K562 (cell line): ENCODE results near the gene CCP110. TPM values are rescaled to one million over a fixed set of nuclear protein-coding genes. Genes with fewer than 3 reads are reported as not detected.

Experiments
- CSDE1 ChIP-seq, 2 experiments: fragments of 450-650 bp; IDR thresholded peaks; 2 replicates each; pipeline ENCODE4 v1.6.1; 2016; ENCODE audit warnings: mild to moderate bottlenecking in 1 of 2
- CTBP1 ChIP-seq: fragments of 450-650 bp; IDR thresholded peaks from 2 replicates; pipeline ENCODE4 v1.6.1; 2016; ENCODE audit warnings: borderline replicate concordance
- DPF2 ChIP-seq: fragments of 450-650 bp; IDR thresholded peaks from 2 replicates; pipeline ENCODE4 v1.6.1; 2016
- ESRRA ChIP-seq: fragments of 450-650 bp; IDR thresholded peaks from 2 replicates; pipeline ENCODE4 v1.6.1; 2014; ENCODE audit warnings: low read depth, mild to moderate bottlenecking, moderate library complexity, borderline replicate concordance
- HMGN3 ChIP-seq: IDR thresholded peaks from 2 replicates; pipeline ENCODE4 v1.6.1; 2011; ENCODE audit warnings: borderline replicate concordance, low read depth, mild to moderate bottlenecking, mixed read lengths, low read length; ENCODE audit not compliant: insufficient read length; ENCODE audit errors: extremely low read depth
- KDM5B ChIP-seq: fragments of 200-600 bp; sonication (generic); IDR thresholded peaks from 2 replicates; pipeline ENCODE4 v1.6.1; 2012; ENCODE audit warnings: low read depth, mild to moderate bottlenecking, moderate library complexity, low read length, control low read depth, inconsistent platforms; ENCODE audit not compliant: insufficient replicate concordance
- MAZ ChIP-seq, 2 experiments: fragments of 450-650 bp in 1 of 2; sonication (generic) in 1 of 2; formaldehyde crosslinking; IDR thresholded peaks in 1 of 2; conservative IDR thresholded peaks in 1 of 2; 2 replicates each; pipeline versions ENCODE4 v1.4.0 to v1.5.0; 2020; ENCODE audit warnings: mild to moderate bottlenecking in 1 of 2, missing genetic modification reagents in 1 of 2
- MYC ChIP-seq, 2 experiments: fragments of 250-450 bp in 1 of 2; sonication (Bioruptor Pico) in 1 of 2; IDR thresholded peaks; 2 replicates each; pipeline versions ENCODE4 v1.5.1 to v1.6.1; 2012 to 2021; ENCODE audit warnings: low read depth in 2 of 2, borderline replicate concordance in 1 of 2, improper control_type of control experiment in 1 of 2, low read length in 1 of 2, mild to moderate bottlenecking in 1 of 2, moderate library complexity in 1 of 2
- MYNN ChIP-seq, 2 experiments: sonication (generic); formaldehyde crosslinking in 1 of 2; IDR thresholded peaks; 2 replicates each; pipeline versions ENCODE4 v1.5.0 to v1.6.1; 2016 to 2020; ENCODE audit warnings: antibody characterized with exemption in 1 of 2, missing genetic modification reagents in 1 of 2
- POLR2G ChIP-seq: fragments of 200-400 bp; formaldehyde crosslinking; IDR thresholded peaks from 2 replicates; pipeline ENCODE4 v1.6.1; 2017; ENCODE audit warnings: low read depth, mild to moderate bottlenecking, antibody characterized with exemption, low read length, moderate library complexity
- POLR2H ChIP-seq: IDR thresholded peaks from 2 replicates; pipeline ENCODE4 v1.6.1; 2016; ENCODE audit warnings: missing genetic modification characterization, low read depth, mild to moderate bottlenecking, control low read depth, missing compliant biosample characterization, moderate library complexity
- PRPF4 ChIP-seq: fragments of 200-400 bp; formaldehyde crosslinking; IDR thresholded peaks from one replicate; pipeline ENCODE4 v1.6.1; 2017; ENCODE audit warnings: low read length, low read depth, mild to moderate bottlenecking; ENCODE audit not compliant: insufficient read depth, poor library complexity, severe bottlenecking
- SMAD1 ChIP-seq: fragments of 150-350 bp; IDR thresholded peaks from 2 replicates; pipeline ENCODE4 v1.6.1; 2014; ENCODE audit warnings: low read length, low read depth; ENCODE audit not compliant: partially characterized antibody
- TARDBP ChIP-seq: fragments of 450-650 bp; IDR thresholded peaks from 2 replicates; pipeline ENCODE4 v1.6.1; 2016
- ZC3H11A ChIP-seq: IDR thresholded peaks from 2 replicates; pipeline ENCODE4 v1.6.1; 2012; ENCODE audit warnings: low read depth, low read length, improper control_type of control experiment
- ZEB2 ChIP-seq: fragments of 450-650 bp; IDR thresholded peaks from 2 replicates; pipeline ENCODE4 v1.6.1; 2016
- ZNF217 ChIP-seq: sonication (generic); formaldehyde crosslinking; IDR thresholded peaks from 2 replicates; pipeline ENCODE4 v1.8.0; 2022; ENCODE audit warnings: mild to moderate bottlenecking, missing genetic modification reagents
- ZNF589 ChIP-seq: fragments of 200-800 bp; sonication (Bioruptor generic); IDR thresholded peaks from 2 replicates; pipeline ENCODE4 v1.6.1; 2016; ENCODE audit warnings: low read depth, missing genetic modification characterization, missing compliant biosample characterization
- polyA plus RNA-seq, 8 experiments: library from polyadenylated mRNA; depleted of rRNA in 4 of 8; stranded (reverse) in 5 of 8; unstranded in 3 of 8; fragments of >200 nt; fragmentation: Nextera tagmentation in 2 of 8; fragmentation: Illumina TruSeq in 1 of 8; extraction: Ambion mirVana in 2 of 8; extraction: Trizol in 1 of 8; gene quantifications; 2 replicates each; pipeline versions ENCODE4 v1.2.1 to v1.2.3, GENCODE V29; 2011 to 2014; ENCODE audit warnings: inconsistent platforms in 1 of 8, missing spikeins in 1 of 8
- total RNA-seq, 7 experiments: library from RNA; depleted of rRNA in 6 of 7; stranded (reverse); fragments of >200 nt in 6 of 7; fragmentation: Illumina TruSeq in 2 of 7; extraction: Trizol in 2 of 7; gene quantifications; 2 replicates each; pipeline versions ENCODE4 v1.2.1 to v1.2.3, GENCODE V29; 2011 to 2021; ENCODE audit warnings: low replicate concordance in 1 of 7
- TF ChIP-seq, protein P1 (sequence below): conservative IDR thresholded peaks from 2 replicates; pipeline ENCODE4 v1.6.1; 2011; ENCODE audit warnings: low read depth, mild to moderate bottlenecking, low read length; ENCODE audit not compliant: control insufficient read depth
- TF ChIP-seq, protein P2 (sequence below), 3 experiments: fragments of 200-800 bp in 1 of 3; fragments of 250-450 bp in 1 of 3; fragments of 450-650 bp in 1 of 3; sonication (Bioruptor Pico) in 1 of 3; sonication (Bioruptor generic) in 1 of 3; formaldehyde crosslinking in 1 of 3; IDR thresholded peaks; 2 replicates each; pipeline versions ENCODE4 v1.6.1 to v1.8.0; 2016 to 2022; ENCODE audit warnings: mild to moderate bottlenecking in 2 of 3, missing genetic modification characterization in 2 of 3, missing compliant biosample characterization in 1 of 3, moderate library complexity in 1 of 3

The CCP110 gene
- total and polyA plus RNA-seq, 9 of the 15 experiments (the other 6 are each of a cell fraction or from before 2014, with no cell fraction given): 3.5 to 16.1 (median 12.1) TPM

DNA sequence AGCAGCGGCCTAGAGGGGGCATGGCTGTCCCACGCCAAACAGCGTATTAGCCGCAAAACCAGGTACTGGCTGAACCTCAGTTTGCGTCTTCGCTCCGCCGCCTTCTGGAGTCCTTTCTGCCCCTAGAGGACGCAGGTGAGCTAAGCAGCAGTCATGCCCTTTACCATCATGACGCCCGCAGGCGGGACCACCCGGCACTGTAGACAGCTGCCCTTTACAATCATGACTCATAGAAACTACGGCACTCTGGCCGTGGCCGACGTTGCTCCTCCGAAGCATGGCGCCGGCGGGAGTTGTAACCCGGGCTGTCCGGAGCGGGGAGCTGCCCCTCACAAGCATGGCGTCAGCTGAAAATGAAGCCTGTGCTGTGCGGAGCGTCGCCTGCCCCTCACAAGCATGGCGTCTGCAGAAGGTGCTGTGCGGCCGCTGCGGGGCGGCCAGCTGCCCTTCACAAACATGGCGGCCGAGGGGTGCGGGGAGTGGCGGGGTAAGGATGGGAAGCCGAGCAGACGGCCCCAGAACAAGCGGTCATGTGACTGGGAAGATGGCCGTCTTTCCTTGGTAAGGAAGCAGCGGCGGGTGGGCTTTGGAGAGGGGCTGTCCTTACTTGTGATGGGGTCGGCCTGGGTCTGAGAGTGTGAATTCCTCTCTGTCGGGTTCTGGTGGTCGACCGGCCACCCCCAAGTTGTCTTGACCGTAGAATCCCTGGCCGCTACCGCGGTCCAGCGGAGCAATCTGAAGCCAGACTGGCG, 31.6 kb downstream of the CCP110 start, which contains the start of gene VPS35L (continued):
- TF ChIP-seq, protein P1, sequence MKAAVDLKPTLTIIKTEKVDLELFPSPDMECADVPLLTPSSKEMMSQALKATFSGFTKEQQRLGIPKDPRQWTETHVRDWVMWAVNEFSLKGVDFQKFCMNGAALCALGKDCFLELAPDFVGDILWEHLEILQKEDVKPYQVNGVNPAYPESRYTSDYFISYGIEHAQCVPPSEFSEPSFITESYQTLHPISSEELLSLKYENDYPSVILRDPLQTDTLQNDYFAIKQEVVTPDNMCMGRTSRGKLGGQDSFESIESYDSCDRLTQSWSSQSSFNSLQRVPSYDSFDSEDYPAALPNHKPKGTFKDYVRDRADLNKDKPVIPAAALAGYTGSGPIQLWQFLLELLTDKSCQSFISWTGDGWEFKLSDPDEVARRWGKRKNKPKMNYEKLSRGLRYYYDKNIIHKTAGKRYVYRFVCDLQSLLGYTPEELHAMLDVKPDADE: peak; percentile 89; the same call in 1 of the 2 replicates
- TF ChIP-seq POLR2H (tag) (peak; percentile 66), ZNF589 (CRISPR knock-in tag) (0 out of 2 replicates have a peak, but pooled peaks have one; percentile 78), HMGN3 (peak; percentile 59), CTBP1 (peak; percentile 45), KDM5B (peak; percentile 64), PRPF4 (no peak), MYNN (IDR thresholded peaks at IDR 0.05) (0 out of 2 replicates have a peak, but pooled peaks have one; percentile 33), MYNN (CRISPR knock-in tag; IDR thresholded peaks at IDR 0.05) (no peak), MAZ (CRISPR knock-in tag; conservative IDR thresholded peaks at IDR 0.05 in 1 of 2, IDR thresholded peaks at IDR 0.05 in 1 of 2) (peak; percentile 54 to 63), ESRRA (peak; percentile 36; the same call in 1 of the 2 replicates), SMAD1 (peak; percentile 47), ZEB2 (no peak), TARDBP (no peak), MYC (IDR thresholded peaks at IDR 0.05; ENCODE audit: low read depth, low read length) (peak; percentile 82), MYC (CRISPR knock-in tag; IDR thresholded peaks at IDR 0.05; ENCODE audit: borderline replicate concordance, low read depth) (no peak), ZC3H11A (no peak), ZNF217 (CRISPR knock-in tag) (no peak), CSDE1 (IDR thresholded peaks at IDR 0.05) (peak in 1 of 2 experiments; percentile 97; a peak in 2 of 4 replicates), DPF2 (peak; percentile 37; the same call in 1 of the 2 replicates), POLR2G (peak; percentile 93)
- TF ChIP-seq, protein P2, sequence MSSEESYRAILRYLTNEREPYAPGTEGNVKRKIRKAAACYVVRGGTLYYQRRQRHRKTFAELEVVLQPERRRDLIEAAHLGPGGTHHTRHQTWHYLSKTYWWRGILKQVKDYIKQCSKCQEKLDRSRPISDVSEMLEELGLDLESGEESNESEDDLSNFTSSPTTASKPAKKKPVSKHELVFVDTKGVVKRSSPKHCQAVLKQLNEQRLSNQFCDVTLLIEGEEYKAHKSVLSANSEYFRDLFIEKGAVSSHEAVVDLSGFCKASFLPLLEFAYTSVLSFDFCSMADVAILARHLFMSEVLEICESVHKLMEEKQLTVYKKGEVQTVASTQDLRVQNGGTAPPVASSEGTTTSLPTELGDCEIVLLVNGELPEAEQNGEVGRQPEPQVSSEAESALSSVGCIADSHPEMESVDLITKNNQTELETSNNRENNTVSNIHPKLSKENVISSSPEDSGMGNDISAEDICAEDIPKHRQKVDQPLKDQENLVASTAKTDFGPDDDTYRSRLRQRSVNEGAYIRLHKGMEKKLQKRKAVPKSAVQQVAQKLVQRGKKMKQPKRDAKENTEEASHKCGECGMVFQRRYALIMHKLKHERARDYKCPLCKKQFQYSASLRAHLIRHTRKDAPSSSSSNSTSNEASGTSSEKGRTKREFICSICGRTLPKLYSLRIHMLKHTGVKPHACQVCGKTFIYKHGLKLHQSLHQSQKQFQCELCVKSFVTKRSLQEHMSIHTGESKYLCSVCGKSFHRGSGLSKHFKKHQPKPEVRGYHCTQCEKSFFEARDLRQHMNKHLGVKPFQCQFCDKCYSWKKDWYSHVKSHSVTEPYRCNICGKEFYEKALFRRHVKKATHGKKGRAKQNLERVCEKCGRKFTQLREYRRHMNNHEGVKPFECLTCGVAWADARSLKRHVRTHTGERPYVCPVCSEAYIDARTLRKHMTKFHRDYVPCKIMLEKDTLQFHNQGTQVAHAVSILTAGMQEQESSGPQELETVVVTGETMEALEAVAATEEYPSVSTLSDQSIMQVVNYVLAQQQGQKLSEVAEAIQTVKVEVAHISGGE (CRISPR knock-in tag; IDR thresholded peaks at IDR 0.05): peak in 1 of 3 experiments; percentile 93; a peak in 2 of 6 replicates
